PC-9 (cell line): ENCODE measurements around the gene NLRP4.

ENCODE experiments used
- CTCF ChIP-seq: fragments of 200-600 bp; sonication (generic); conservative IDR thresholded peaks from 2 replicates; pipeline ENCODE4 v1.6.1; 2017; ENCODE audit warnings: mixed run types, antibody characterized with exemption, mild to moderate bottlenecking, moderate library complexity
- EZH2 ChIP-seq: fragments of 200-600 bp; sonication (generic); IDR thresholded peaks from 2 replicates; pipeline ENCODE4 v1.8.0; 2017; ENCODE audit warnings: antibody characterized with exemption, low read depth

GRCh38 chr19:55832676-55833075 lies 3.7 kb upstream of the NLRP4 start:
- TF ChIP-seq EZH2 (no peak), CTCF (no peak)
